Panc1 (cell line): ENCODE measurements around the gene MAGEF1.

Experiments
- CTCF ChIP-seq: fragments of 450-650 bp; IDR thresholded peaks from 2 replicates; pipeline ENCODE4 v1.5.1; 2017; ENCODE audit warnings: mild to moderate bottlenecking
- POLR2AphosphoS5 ChIP-seq: IDR thresholded peaks from 2 replicates; pipeline ENCODE4 v1.6.1; 2012; ENCODE audit warnings: mild to moderate bottlenecking, low read depth, low read length, moderate library complexity
- REST ChIP-seq, 2 experiments: IDR thresholded peaks; 2 replicates each; pipeline ENCODE4 v1.6.1; 2011 to 2012; ENCODE audit warnings: low read depth in 2 of 2, control low read depth in 1 of 2, low read length in 1 of 2, mild to moderate bottlenecking in 1 of 2, moderate library complexity in 1 of 2; ENCODE audit not compliant: insufficient read depth in 1 of 2
- SIN3A ChIP-seq: IDR thresholded peaks from 2 replicates; pipeline ENCODE4 v1.6.1; 2012; ENCODE audit warnings: low read depth, mild to moderate bottlenecking, low read length, moderate library complexity, borderline replicate concordance; ENCODE audit not compliant: insufficient read depth

GRCh38 chr3:184683234-184683633 is 28.6 kb downstream of the MAGEF1 start:
- TF ChIP-seq CTCF, result no peak
- no peak for TF ChIP-seq REST (IDR thresholded peaks at IDR 0.05; ENCODE audit: insufficient read depth in 1 of 2, low read depth in 2 of 2, low read length in 1 of 2)
- TF ChIP-seq SIN3A, result no peak
- TF ChIP-seq POLR2AphosphoS5, result no peak
